ENCODE results near the gene MRPL28.
"Not testable (repeated sequence)": the region's sequence is repeated elsewhere in the genome, so short reads cannot be mapped to it uniquely, and the experiment has no call there.

MRPL28 gene

GRCh38 chr16:389352-389751 lies 19.0 kb upstream of the MRPL28 start:
- no peaks in the 10 kb centered on the region for H3K36me3 ChIP-seq (ENCODE audit: control insufficient read depth in 1 of 2, insufficient read depth in 2 of 2, low read length in 2 of 2)
- H3K9me3 ChIP-seq (ENCODE audit: control insufficient read depth in 1 of 2, low read length in 2 of 2) = no peaks in the 10 kb centered on the region
- no peak overlapping the region for H3K9ac ChIP-seq (ENCODE audit: low read depth in 1 of 2, low read length in 2 of 2)
- H3K4me1 ChIP-seq (ENCODE audit: control insufficient read depth in 1 of 2, insufficient read depth in 2 of 2, low read length in 2 of 2) = no peaks in the 10 kb centered on the region
- no peak overlapping the region for H3K27ac ChIP-seq (ENCODE audit: low read depth, low read length)
- no peak overlapping the region for H3K4me3 ChIP-seq (ENCODE audit: low read depth in 1 of 2, low read length in 2 of 2)
- no peaks in the 10 kb centered on the region for H3K27me3 ChIP-seq (ENCODE audit: control insufficient read depth in 1 of 2, insufficient read depth in 2 of 2, low read length in 2 of 2)

- peak overlapping the region in 1 of 2 donors; percentile 3 for H3K4me3 ChIP-seq (ENCODE audit: low read depth in 1 of 2, low read length in 2 of 2)
- H3K27me3 ChIP-seq (ENCODE audit: control insufficient read depth in 1 of 2, insufficient read depth in 2 of 2, low read length in 2 of 2); H3K9me3 ChIP-seq (ENCODE audit: control insufficient read depth in 1 of 2, low read length in 2 of 2); H3K27ac ChIP-seq (ENCODE audit: low read depth, low read length); H3K36me3 ChIP-seq (ENCODE audit: control insufficient read depth in 1 of 2, insufficient read depth in 2 of 2, low read length in 2 of 2); H3K4me1 ChIP-seq (ENCODE audit: control insufficient read depth in 1 of 2, insufficient read depth in 2 of 2, low read length in 2 of 2): not testable (repeated sequence)
- peak overlapping the region in 1 of 2 donors; percentile 25 for H3K9ac ChIP-seq (ENCODE audit: low read depth in 1 of 2, low read length in 2 of 2)
Observed at GRCh38 chr16:387761-388666, 17.7 kb upstream of the MRPL28 start.

- H3K9me3 ChIP-seq (ENCODE audit: control insufficient read depth in 1 of 2, low read length in 2 of 2) = no peaks in the 10 kb centered on the region
- peaks cover 6 to 8% of the 10 kb centered on the region in 2 donors for H3K4me1 ChIP-seq (ENCODE audit: control insufficient read depth in 1 of 2, insufficient read depth in 2 of 2, low read length in 2 of 2)
- H3K27me3 ChIP-seq (ENCODE audit: control insufficient read depth in 1 of 2, insufficient read depth in 2 of 2, low read length in 2 of 2) = no peaks in the 10 kb centered on the region
- H3K9ac ChIP-seq (ENCODE audit: low read depth in 1 of 2, low read length in 2 of 2) = no peak overlapping the region
- H3K4me3 ChIP-seq (ENCODE audit: low read depth in 1 of 2, low read length in 2 of 2) = no peak overlapping the region
- H3K27ac ChIP-seq (ENCODE audit: low read depth, low read length) = no peak overlapping the region
- no peaks in the 10 kb centered on the region for H3K36me3 ChIP-seq (ENCODE audit: control insufficient read depth in 1 of 2, insufficient read depth in 2 of 2, low read length in 2 of 2)
Observed at GRCh38 chr16:386641-387156, 16.4 kb upstream of the MRPL28 start.

- H3K27me3 ChIP-seq (ENCODE audit: control insufficient read depth in 1 of 2, insufficient read depth in 2 of 2, low read length in 2 of 2) = no peaks in the 10 kb centered on the region
- peak overlapping the region; percentile 61 to 66 for H3K9ac ChIP-seq (ENCODE audit: low read depth in 1 of 2, low read length in 2 of 2)
- no peaks in the 10 kb centered on the region for H3K36me3 ChIP-seq (ENCODE audit: control insufficient read depth in 1 of 2, insufficient read depth in 2 of 2, low read length in 2 of 2)
- peak overlapping the region; percentile 39 for H3K27ac ChIP-seq (ENCODE audit: low read depth, low read length)
- H3K9me3 ChIP-seq (ENCODE audit: control insufficient read depth in 1 of 2, low read length in 2 of 2) = no peaks in the 10 kb centered on the region
- H3K4me3 ChIP-seq (ENCODE audit: low read depth in 1 of 2, low read length in 2 of 2) = peak overlapping the region; percentile 80 to 84
- peaks cover 17 to 27% of the 10 kb centered on the region in 2 donors for H3K4me1 ChIP-seq (ENCODE audit: control insufficient read depth in 1 of 2, insufficient read depth in 2 of 2, low read length in 2 of 2)
Observed at GRCh38 chr16:383326-384051, 13.2 kb upstream of the MRPL28 start.

- peak within 1 kb of the TSS; percentile 77 to 81 for H3K9ac ChIP-seq (ENCODE audit: low read depth in 1 of 2, low read length in 2 of 2)
- H3K36me3 ChIP-seq (ENCODE audit: control insufficient read depth in 1 of 2, insufficient read depth in 2 of 2, low read length in 2 of 2) = peaks cover 0 to 4% of the 10 kb centered on the region in 2 donors
- H3K27me3 ChIP-seq (ENCODE audit: control insufficient read depth in 1 of 2, insufficient read depth in 2 of 2, low read length in 2 of 2) = no peaks in the 10 kb centered on the region
- peak within 1 kb of the TSS; percentile 56 for H3K27ac ChIP-seq (ENCODE audit: low read depth, low read length)
- H3K4me3 ChIP-seq (ENCODE audit: low read depth in 1 of 2, low read length in 2 of 2) = peak within 1 kb of the TSS; percentile 80 to 84
- no peaks in the 10 kb centered on the region for H3K9me3 ChIP-seq (ENCODE audit: control insufficient read depth in 1 of 2, low read length in 2 of 2)
- peaks cover 17 to 27% of the 10 kb centered on the region in 2 donors for H3K4me1 ChIP-seq (ENCODE audit: control insufficient read depth in 1 of 2, insufficient read depth in 2 of 2, low read length in 2 of 2)
Observed at GRCh38 chr16:381789-382717, 11.7 kb upstream of the MRPL28 start, which contains the start of gene PGAP6. TSS of gene PGAP6 (minus strand) at chr16:381978. CDS start at chr16:381821, 157 bp downstream.

DNA sequence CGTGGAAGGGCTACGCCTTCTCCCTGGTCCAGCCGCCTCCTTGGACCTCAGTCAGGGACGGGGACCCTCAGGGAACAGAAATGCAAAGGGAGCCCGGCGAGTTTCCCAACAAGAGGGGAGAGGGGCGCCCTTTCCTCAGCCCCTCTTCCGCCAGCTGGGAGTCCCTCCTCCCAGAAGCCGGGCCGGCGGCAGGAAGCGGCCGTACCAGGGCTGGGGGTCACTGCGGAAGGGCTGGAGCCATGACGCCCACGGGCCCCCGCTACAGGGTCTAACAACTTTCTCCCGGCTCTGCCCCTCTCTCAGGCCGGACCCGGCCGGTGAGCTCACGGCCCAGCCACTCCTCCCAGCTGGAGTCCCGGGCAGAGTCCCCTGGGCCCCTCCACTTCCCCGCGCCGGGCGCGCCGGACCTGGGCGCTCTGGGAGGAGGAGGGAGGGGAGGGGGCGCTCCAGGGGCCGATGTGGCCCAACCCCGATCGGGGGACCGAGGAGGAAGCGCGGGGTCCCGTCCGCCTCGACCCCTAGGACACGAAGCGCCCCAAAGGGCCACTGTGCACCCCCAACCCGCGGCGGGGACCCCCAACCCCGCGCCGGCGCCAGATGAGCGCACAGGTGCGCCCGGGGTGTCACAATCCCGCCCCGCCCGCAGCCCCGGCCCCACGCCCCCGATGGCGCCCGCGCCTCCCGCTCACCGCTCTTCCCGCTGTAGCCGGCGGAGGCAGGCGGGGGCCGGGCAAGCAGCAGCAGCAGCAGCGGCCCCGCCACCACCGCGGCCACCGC lies 10.9 kb upstream of the MRPL28 start:
- H3K27me3 ChIP-seq (ENCODE audit: control insufficient read depth in 1 of 2, insufficient read depth in 2 of 2, low read length in 2 of 2) = no peaks in the 10 kb centered on the region
- no peaks in the 10 kb centered on the region for H3K9me3 ChIP-seq (ENCODE audit: control insufficient read depth in 1 of 2, low read length in 2 of 2)
- peak overlapping the region; percentile 77 to 80 for H3K9ac ChIP-seq (ENCODE audit: low read depth in 1 of 2, low read length in 2 of 2)
- H3K27ac ChIP-seq (ENCODE audit: low read depth, low read length) = peak overlapping the region; percentile 42
- H3K4me3 ChIP-seq (ENCODE audit: low read depth in 1 of 2, low read length in 2 of 2) = peak overlapping the region; percentile 76 to 77
- H3K36me3 ChIP-seq (ENCODE audit: control insufficient read depth in 1 of 2, insufficient read depth in 2 of 2, low read length in 2 of 2) = peaks cover under 1 to 12% of the 10 kb centered on the region in 2 donors
- peaks cover 17 to 27% of the 10 kb centered on the region in 2 donors for H3K4me1 ChIP-seq (ENCODE audit: control insufficient read depth in 1 of 2, insufficient read depth in 2 of 2, low read length in 2 of 2)

GRCh38 chr16:380762-381011 lies 10.3 kb upstream of the MRPL28 start:
- Histone ChIP-seq H3K27me3 (ENCODE audit: control insufficient read depth in 1 of 2, insufficient read depth in 2 of 2, low read length in 2 of 2) (no peaks in the 10 kb centered on the region), H3K27ac (ENCODE audit: low read depth, low read length) (no peak overlapping the region), H3K36me3 (ENCODE audit: control insufficient read depth in 1 of 2, insufficient read depth in 2 of 2, low read length in 2 of 2) (peaks cover 4 to 17% of the 10 kb centered on the region in 2 donors), H3K4me1 (ENCODE audit: control insufficient read depth in 1 of 2, insufficient read depth in 2 of 2, low read length in 2 of 2) (peaks cover 17 to 27% of the 10 kb centered on the region in 2 donors), H3K9ac (ENCODE audit: low read depth in 1 of 2, low read length in 2 of 2) (peak overlapping the region; percentile 77 to 80), H3K4me3 (ENCODE audit: low read depth in 1 of 2, low read length in 2 of 2) (peak overlapping the region; percentile 76 to 77), H3K9me3 (ENCODE audit: control insufficient read depth in 1 of 2, low read length in 2 of 2) (no peaks in the 10 kb centered on the region)

DNA sequence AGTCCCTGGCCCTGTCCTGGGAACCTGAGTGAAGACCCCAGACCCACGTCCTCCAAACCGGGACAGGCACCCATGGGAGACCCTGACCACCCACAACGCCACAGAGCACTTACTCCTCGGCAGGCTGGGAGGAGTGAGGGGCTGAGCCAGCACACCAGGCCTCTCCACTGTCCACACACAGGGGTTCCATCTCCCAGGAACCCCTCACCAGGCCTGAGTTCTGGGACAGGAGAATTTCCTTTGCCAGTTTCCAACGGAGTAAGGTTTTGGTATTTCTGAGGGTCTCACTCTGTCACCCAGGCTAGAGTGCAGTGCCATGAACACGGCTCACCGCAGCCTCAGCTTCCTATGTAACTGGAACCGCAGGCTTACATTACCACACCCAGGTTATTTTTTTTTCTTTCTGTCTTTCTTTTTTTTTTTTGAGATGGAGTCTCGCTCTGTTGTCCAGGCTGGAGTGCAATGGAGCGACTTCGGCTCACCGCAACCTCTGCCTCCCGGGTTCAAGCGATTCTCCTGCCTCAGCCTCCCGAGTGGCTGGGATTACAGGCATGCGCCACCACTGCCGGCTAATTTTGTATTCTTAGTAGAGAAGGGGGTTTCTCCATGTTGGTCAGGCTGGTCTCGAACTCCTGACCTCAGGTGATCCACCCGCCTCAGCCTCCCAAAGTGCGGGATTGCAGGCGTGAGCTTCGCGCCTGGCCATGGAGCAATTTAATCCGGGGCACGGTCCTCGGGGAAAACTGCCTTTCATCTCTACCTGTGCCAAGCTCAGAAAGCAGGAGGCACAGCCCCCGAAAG lies 9.8 kb upstream of the MRPL28 start:
- H3K27ac ChIP-seq (ENCODE audit: low read depth, low read length) = no peak overlapping the region
- H3K4me3 ChIP-seq (ENCODE audit: low read depth in 1 of 2, low read length in 2 of 2) = peak overlapping the region; percentile 16 to 76
- H3K4me1 ChIP-seq (ENCODE audit: control insufficient read depth in 1 of 2, insufficient read depth in 2 of 2, low read length in 2 of 2) = peaks cover 17 to 27% of the 10 kb centered on the region in 2 donors

More for the DNA sequence above, 9.8 kb upstream of the MRPL28 start:
- Histone ChIP-seq H3K27me3 (ENCODE audit: control insufficient read depth in 1 of 2, insufficient read depth in 2 of 2, low read length in 2 of 2) (no peaks in the 10 kb centered on the region), H3K9me3 (ENCODE audit: control insufficient read depth in 1 of 2, low read length in 2 of 2) (no peaks in the 10 kb centered on the region), H3K9ac (ENCODE audit: low read depth in 1 of 2, low read length in 2 of 2) (peak overlapping the region; percentile 47 to 77), H3K36me3 (ENCODE audit: control insufficient read depth in 1 of 2, insufficient read depth in 2 of 2, low read length in 2 of 2) (peaks cover 4 to 19% of the 10 kb centered on the region in 2 donors)

All from duodenal mucosa (tissue), 2 donors.